OCI-LY3 (cell line): ENCODE measurements around the gene KRTAP12-1.
"Not testable (repeated sequence)": the region's sequence is repeated elsewhere in the genome, so short reads cannot be mapped to it uniquely, and the experiment has no call there.

Experiments
- H2AFZ ChIP-seq: fragments of 200-600, 300-600 bp; shearing (Covaris generic); 2 replicates; pipeline ENCODE4 v1.6.0; 2014; ENCODE audit warnings: antibody characterized with exemption, low read depth, low read length
- H3K27ac ChIP-seq: fragments of 200-600, 300-600 bp; sonication (generic); 2 replicates; pipeline ENCODE4 v1.5.1; 2014; ENCODE audit warnings: mild to moderate bottlenecking, low read length, moderate library complexity, mixed read lengths
- H3K27me3 ChIP-seq: fragments of 200-600, 300-600 bp; sonication (generic); 2 replicates; pipeline ENCODE4 v1.6.1; 2014; ENCODE audit warnings: low read depth, low read length, mixed read lengths
- H3K36me3 ChIP-seq: fragments of 200-600, 300-600 bp; sonication (generic); replicated peaks from 2 replicates; pipeline ENCODE3; 2014; ENCODE audit warnings: low read depth, low read length, mixed read lengths
- H3K4me1 ChIP-seq: fragments of 300-600, 200-600 bp; sonication (generic); 2 replicates; pipeline ENCODE4 v1.6.1; 2014; ENCODE audit warnings: low read length, mixed read lengths
- H3K4me2 ChIP-seq: fragments of 200-600, 300-600 bp; sonication (generic); 2 replicates; pipeline ENCODE4 v1.6.1; 2014; ENCODE audit warnings: low read length, mixed read lengths
- H3K4me3 ChIP-seq: fragments of 300-600, 200-600 bp; sonication (generic); 2 replicates; pipeline ENCODE4 v1.5.1; 2014; ENCODE audit warnings: antibody characterized with exemption, mild to moderate bottlenecking, low read length, moderate library complexity
- H3K79me2 ChIP-seq: fragments of 300-600, 200-600 bp; shearing (Covaris generic); 2 replicates; pipeline ENCODE4 v1.6.1; 2014; ENCODE audit warnings: mild to moderate bottlenecking, low read length, mixed read lengths
- H3K9ac ChIP-seq: fragments of 300-600, 200-600 bp; shearing (Covaris generic); 2 replicates; pipeline ENCODE4 v1.6.0; 2014; ENCODE audit warnings: mild to moderate bottlenecking, low read length, moderate library complexity
- H3K9me3 ChIP-seq: fragments of 200-600, 300-600 bp; shearing (Covaris generic); 2 replicates; pipeline ENCODE4 v1.6.1; 2014; ENCODE audit warnings: low read length, mixed read lengths; ENCODE audit not compliant: insufficient read depth
- H4K20me1 ChIP-seq: fragments of 200-600, 300-600 bp; sonication (generic); 2 replicates; pipeline ENCODE4 v1.6.1; 2016; ENCODE audit warnings: low read length, mixed read lengths; ENCODE audit not compliant: insufficient read depth
- CTCF ChIP-seq: fragments of 200-600, 300-600 bp; sonication (generic); IDR thresholded peaks from 2 replicates; pipeline ENCODE4 v1.5.1; 2014; ENCODE audit warnings: antibody characterized with exemption, low read length, low read depth
- EZH2phosphoT487 ChIP-seq: fragments of 200-600 bp; shearing (Covaris generic); IDR thresholded peaks from 2 replicates; pipeline ENCODE4 v1.6.1; 2018; ENCODE audit warnings: antibody characterized with exemption, mixed run types, low read depth

Gene KRTAP12-1

GRCh38 chr21:44691686-44692085 lies 9.7 kb upstream of the KRTAP12-1 start:
- no peaks in the 10 kb centered on the region for H3K9me3 ChIP-seq
- no peaks in the 10 kb centered on the region for H3K79me2 ChIP-seq
- no peak overlapping the region for H3K4me3 ChIP-seq
- H3K4me1 ChIP-seq, result no peaks in the 10 kb centered on the region
- H2AFZ ChIP-seq, result no peak overlapping the region
- H3K36me3 ChIP-seq, result no peaks in the 10 kb centered on the region
- no peaks in the 10 kb centered on the region for H3K27me3 ChIP-seq
- H3K27ac ChIP-seq, result no peak overlapping the region
- H4K20me1 ChIP-seq, result no peaks in the 10 kb centered on the region
- H3K4me2 ChIP-seq, result no peak overlapping the region
- TF ChIP-seq CTCF, result no peak
- H3K9ac ChIP-seq, result no peak overlapping the region

- not testable (repeated sequence) for H3K79me2 ChIP-seq, H3K9me3 ChIP-seq, H3K36me3 ChIP-seq, H3K9ac ChIP-seq, H4K20me1 ChIP-seq, H3K4me3 ChIP-seq, H3K4me2 ChIP-seq, H3K27ac ChIP-seq, H3K27me3 ChIP-seq, H2AFZ ChIP-seq, H3K4me1 ChIP-seq
Observed at GRCh38 chr21:44689740-44690139, 7.8 kb upstream of the KRTAP12-1 start.

GRCh38 chr21:44687671-44688070 lies 5.7 kb upstream of the KRTAP12-1 start:
- Histone ChIP-seq H3K79me2 (no peaks in the 10 kb centered on the region), H3K9ac (no peak overlapping the region), H3K4me2 (no peak overlapping the region), H3K27ac (no peak overlapping the region), H4K20me1 (no peaks in the 10 kb centered on the region), H3K27me3 (no peaks in the 10 kb centered on the region), H3K4me3 (no peak overlapping the region), H3K4me1 (no peaks in the 10 kb centered on the region), H3K9me3 (no peaks in the 10 kb centered on the region), H3K36me3 (no peaks in the 10 kb centered on the region), H2AFZ (no peak overlapping the region)
- no peak for TF ChIP-seq EZH2phosphoT487
- TF ChIP-seq CTCF, result no peak

GRCh38 chr21:44686843-44687561 lies 5.0 kb upstream of the KRTAP12-1 start:
- no peaks in the 10 kb centered on the region for H3K79me2 ChIP-seq
- H3K36me3 ChIP-seq, result no peaks in the 10 kb centered on the region
- no peak overlapping the region for H3K4me3 ChIP-seq
- no peaks in the 10 kb centered on the region for H3K4me1 ChIP-seq
- H3K27me3 ChIP-seq, result no peaks in the 10 kb centered on the region
- H2AFZ ChIP-seq, result no peak overlapping the region
- no peaks in the 10 kb centered on the region for H4K20me1 ChIP-seq
- H3K4me2 ChIP-seq, result no peak overlapping the region
- H3K27ac ChIP-seq, result no peak overlapping the region
- TF ChIP-seq CTCF (no peak), EZH2phosphoT487 (no peak)
- no peaks in the 10 kb centered on the region for H3K9me3 ChIP-seq
- H3K9ac ChIP-seq, result no peak overlapping the region
